G401 (cell line): ENCODE results near the gene PYGO2. TPM values are rescaled to one million over a fixed set of nuclear protein-coding genes. Genes with fewer than 3 reads are reported as not detected.
A peak's percentile ranks its signal among the peaks of the same experiment; 100 is the strongest.

ENCODE experiments used
- DNase-seq: peaks from one replicate; pipeline ENCODE4 v3.0.0-alpha.2; 2015; ENCODE audit warnings: low spot score
- in situ Hi-C: cut with HindIII; loops from 2 replicates; pipeline ENCODE4 v1.10.0; 2016; ENCODE audit warnings: low sequenced_read_pairs, mixed read lengths
- total RNA-seq: library from RNA; depleted of rRNA; stranded (reverse); fragments of >200 nt; shearing (Covaris generic); gene quantifications from 2 replicates; pipeline ENCODE4 v1.2.3, GENCODE V29; 2014; rRNA removed

The PYGO2 gene
- 16.9 and 24.2 TPM in 2 replicates for total RNA-seq

- DNase-seq = peak; percentile 73
- in situ Hi-C loops = no loop called here
These were observed at the start of gene PYGO2 for GRCh38 chr1:154961207-154962155. TSS of gene PYGO2 (minus strand) at chr1:154961782. CDS start at chr1:154961576, 206 bp downstream.

GRCh38 chr1:155011004-155011416 lies 49.4 kb upstream of the PYGO2 start:
- DNase-seq = no peak
- in situ Hi-C loops = no loop called here

GRCh38 chr1:155010211-155010918 lies 48.8 kb upstream of the PYGO2 start:
- in situ Hi-C loops = no loop called here
- DNase-seq = no peak

GRCh38 chr1:155009742-155010141 lies 48.2 kb upstream of the PYGO2 start:
- in situ Hi-C loops = no loop called here
- DNase-seq = no peak

GRCh38 chr1:155009221-155009711 lies 47.7 kb upstream of the PYGO2 start:
- in situ Hi-C loops = no loop called here
- no peak for DNase-seq

GRCh38 chr1:155008015-155008941 lies 46.7 kb upstream of the PYGO2 start:
- in situ Hi-C loops = no loop called here
- DNase-seq = no peak

GRCh38 chr1:155007251-155007828 lies 45.8 kb upstream of the PYGO2 start:
- DNase-seq = no peak
- in situ Hi-C loops = no loop called here

GRCh38 chr1:155006601-155007101 lies 45.1 kb upstream of the PYGO2 start:
- peak; percentile 82 for DNase-seq
- in situ Hi-C loops = no loop called here

- in situ Hi-C loops = no loop called here
- DNase-seq = no peak
These were observed 43.8 kb upstream of the PYGO2 start for GRCh38 chr1:155005076-155006011.

GRCh38 chr1:155004352-155005075 lies 42.9 kb upstream of the PYGO2 start:
- in situ Hi-C loops = no loop called here
- peak; percentile 53 for DNase-seq

GRCh38 chr1:155003766-155004351 lies 42.3 kb upstream of the PYGO2 start:
- peak; percentile 57 for DNase-seq
- in situ Hi-C loops = no loop called here

GRCh38 chr1:155003227-155003765 lies 41.7 kb upstream of the PYGO2 start:
- DNase-seq = peak; percentile 56
- in situ Hi-C loops = no loop called here

GRCh38 chr1:155002464-155003226 lies 41.1 kb upstream of the PYGO2 start, which contains the start of gene ZBTB7B:
TSS of gene ZBTB7B (plus strand) at chr1:155002802. CDS start at chr1:155014661, 11,859 bp downstream.
- in situ Hi-C loops = no loop called here
- no peak for DNase-seq

GRCh38 chr1:155001675-155002463 lies 40.3 kb upstream of the PYGO2 start:
- peak; percentile 100 for DNase-seq
- in situ Hi-C loops = no loop called here

- in situ Hi-C loops = no loop called here
- DNase-seq = no peak
These were observed 39.8 kb upstream of the PYGO2 start for GRCh38 chr1:155001425-155001674.
